Skin epidermis (tissue), 12 donors: Measurements from ENCODE around the gene SHROOM3.

ENCODE experiments used
- H3K27ac ChIP-seq, 21 experiments: fragments of 200-600 bp; sonication (generic) in 11 of 21; one replicate each; pipeline ENCODE4 v1.5.0; 2020; ENCODE audit warnings: mild to moderate bottlenecking in 3 of 21, inconsistent platforms in 2 of 21, moderate library complexity in 2 of 21
- H3K4me3 ChIP-seq, 7 experiments: fragments of 200-600 bp; sonication (generic) in 2 of 7; one replicate each; pipeline ENCODE4 v1.5.0; 2020; ENCODE audit warnings: inconsistent platforms in 2 of 7, mild to moderate bottlenecking in 2 of 7, moderate library complexity in 1 of 7

The SHROOM3 gene

DNA sequence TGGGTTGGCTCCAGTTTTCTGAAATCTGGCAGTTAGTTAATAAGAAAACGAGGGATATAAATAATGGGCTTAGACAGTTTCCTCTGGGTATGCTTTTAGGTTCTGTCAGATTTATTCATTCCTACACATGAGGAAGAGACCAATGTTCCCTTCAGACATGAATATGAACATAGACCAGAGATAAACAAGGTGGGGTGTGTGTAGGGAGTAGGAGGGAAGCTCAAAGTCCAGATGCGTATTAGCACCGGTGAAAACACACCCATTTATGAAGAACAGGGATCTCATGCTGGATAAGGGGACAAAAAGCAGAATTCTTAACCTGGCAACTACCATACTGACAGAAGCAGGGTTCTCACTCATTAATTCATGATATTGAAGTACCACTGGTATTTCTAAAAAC lies 240.0 kb downstream of the SHROOM3 start:
- no peak overlapping the region for H3K4me3 ChIP-seq
- no peak overlapping the region for H3K27ac ChIP-seq

DNA sequence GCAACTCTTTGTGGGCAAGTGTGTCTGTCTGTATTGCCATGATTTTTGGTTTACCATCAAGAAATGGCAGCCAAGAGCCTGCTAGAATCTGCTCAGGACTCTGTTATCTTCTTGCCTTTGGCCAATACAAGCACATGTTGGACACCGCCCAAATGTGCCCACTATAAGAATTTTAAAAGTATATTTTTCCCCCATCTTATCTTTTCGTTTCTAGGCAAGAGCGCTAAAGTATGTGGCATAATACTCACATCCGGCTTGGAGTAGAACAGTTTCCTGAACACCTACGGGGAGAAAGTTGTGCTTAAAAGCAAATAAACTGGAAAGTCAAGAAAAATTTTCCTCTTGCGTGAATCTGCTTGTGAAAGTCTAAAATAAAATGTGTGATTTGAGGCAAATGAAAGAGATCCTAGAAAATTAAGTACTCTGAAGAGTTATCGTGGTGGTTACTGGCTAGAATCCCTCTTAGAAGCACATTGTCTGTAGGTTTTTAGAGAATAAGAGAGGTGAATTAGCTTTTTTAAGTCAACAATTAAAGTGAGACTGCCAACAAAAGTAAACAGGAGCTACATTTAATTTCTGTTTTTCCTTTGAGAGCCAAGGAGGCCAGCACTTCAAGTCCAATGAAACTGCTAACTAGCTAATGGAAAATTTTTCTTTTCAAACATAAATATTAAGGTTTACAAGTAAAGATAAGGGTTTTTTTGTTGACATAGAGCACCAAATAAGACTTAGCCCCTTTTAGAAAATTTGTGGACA lies 242.7 kb downstream of the SHROOM3 start:
- Histone ChIP-seq H3K4me3 (no peak overlapping the region), H3K27ac (no peak overlapping the region)

DNA sequence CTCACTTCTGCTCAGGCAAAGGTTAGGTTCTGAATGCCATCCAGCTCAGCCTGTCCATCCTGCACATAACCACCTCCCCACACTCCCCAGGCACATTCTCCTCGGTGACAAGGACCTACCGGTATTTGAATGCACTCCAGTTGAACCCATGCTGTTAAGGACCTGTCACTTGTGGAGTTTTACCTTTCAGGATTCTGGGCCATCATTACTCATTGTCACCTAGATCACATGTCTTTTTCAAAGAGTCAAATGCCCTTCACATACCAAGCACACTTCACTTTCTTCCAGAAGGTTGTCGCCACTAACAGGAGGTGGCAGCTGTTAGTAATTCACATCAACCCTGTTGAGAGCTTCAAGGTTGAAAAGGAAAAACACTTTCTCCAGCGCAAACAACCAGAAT lies 244.7 kb downstream of the SHROOM3 start:
- Histone ChIP-seq H3K27ac (no peak overlapping the region), H3K4me3 (no peak overlapping the region)

DNA sequence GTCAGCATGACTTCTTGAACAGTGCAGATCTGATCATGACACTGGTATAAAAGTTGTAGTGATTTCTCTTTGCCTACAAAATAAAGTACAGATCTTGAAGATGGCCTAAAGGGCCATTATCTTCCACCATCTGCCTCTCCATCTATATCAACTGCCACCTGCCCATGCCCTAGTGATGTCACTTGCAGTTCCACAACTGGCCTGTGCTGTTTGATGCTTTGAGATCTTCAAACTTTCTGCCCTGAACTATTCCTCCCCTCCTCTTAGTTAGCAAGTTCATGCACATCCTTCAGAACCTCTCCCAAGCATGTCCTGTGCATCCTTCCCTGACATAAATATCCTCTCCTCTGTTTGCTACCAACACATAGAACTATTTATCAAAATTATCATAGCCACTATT lies 245.9 kb downstream of the SHROOM3 start:
- H3K4me3 ChIP-seq, result no peak overlapping the region
- no peak overlapping the region for H3K27ac ChIP-seq

DNA sequence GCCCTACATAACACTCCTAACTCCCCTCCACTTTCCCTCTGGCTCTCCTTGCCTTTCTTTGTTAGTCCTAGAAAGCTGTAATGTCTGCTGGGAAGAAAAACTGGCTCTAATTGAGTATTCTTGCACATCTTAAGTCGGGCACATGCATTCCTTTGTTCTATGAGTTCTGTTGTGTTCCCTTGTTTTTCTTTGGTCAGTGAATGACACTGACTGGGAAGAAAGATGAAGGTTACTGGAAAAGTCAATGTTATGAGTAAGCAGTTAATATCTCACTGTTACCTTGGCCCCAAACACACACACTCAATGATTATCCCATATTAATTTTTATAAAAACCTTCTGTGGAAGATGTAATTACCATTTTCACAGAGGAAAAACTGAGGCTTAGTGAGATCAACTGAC lies 247.0 kb downstream of the SHROOM3 start:
- no peak overlapping the region for H3K4me3 ChIP-seq

DNA sequence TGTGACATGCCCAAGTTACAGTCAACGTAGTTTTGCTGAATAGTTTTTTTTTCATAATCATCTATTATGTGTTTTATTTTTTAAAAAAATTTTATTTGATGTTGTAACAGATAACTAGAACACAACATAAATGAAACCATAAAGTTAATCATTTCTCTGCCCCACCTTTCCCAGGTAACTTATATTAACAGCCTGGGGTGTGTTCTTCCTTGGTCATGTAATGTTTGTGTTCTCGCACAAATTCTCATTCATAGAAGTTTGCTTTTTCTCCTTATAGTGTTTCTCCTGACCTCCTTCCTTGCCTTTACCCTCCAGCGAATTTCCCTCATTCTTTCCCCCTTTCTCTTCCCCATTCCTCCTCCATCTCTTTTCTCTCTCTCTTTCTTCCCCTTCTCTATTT lies 248.1 kb downstream of the SHROOM3 start:
- no peak overlapping the region for H3K27ac ChIP-seq
- no peak overlapping the region for H3K4me3 ChIP-seq

More for the DNA sequence above, 247.0 kb downstream of the SHROOM3 start:
- no peak overlapping the region for H3K27ac ChIP-seq

GRCh38 chr4:76687746-76688448 lies 252.9 kb downstream of the SHROOM3 start:
- no peak overlapping the region for H3K27ac ChIP-seq
- H3K4me3 ChIP-seq, result no peak overlapping the region

- Histone ChIP-seq H3K27ac (peak overlapping the region in 1 of 21 experiments; percentile 61), H3K4me3 (peak overlapping the region; percentile 23 to 50 (median 41))
Measured at GRCh38 chr4:76688619-76689144, 253.7 kb downstream of the SHROOM3 start.

DNA sequence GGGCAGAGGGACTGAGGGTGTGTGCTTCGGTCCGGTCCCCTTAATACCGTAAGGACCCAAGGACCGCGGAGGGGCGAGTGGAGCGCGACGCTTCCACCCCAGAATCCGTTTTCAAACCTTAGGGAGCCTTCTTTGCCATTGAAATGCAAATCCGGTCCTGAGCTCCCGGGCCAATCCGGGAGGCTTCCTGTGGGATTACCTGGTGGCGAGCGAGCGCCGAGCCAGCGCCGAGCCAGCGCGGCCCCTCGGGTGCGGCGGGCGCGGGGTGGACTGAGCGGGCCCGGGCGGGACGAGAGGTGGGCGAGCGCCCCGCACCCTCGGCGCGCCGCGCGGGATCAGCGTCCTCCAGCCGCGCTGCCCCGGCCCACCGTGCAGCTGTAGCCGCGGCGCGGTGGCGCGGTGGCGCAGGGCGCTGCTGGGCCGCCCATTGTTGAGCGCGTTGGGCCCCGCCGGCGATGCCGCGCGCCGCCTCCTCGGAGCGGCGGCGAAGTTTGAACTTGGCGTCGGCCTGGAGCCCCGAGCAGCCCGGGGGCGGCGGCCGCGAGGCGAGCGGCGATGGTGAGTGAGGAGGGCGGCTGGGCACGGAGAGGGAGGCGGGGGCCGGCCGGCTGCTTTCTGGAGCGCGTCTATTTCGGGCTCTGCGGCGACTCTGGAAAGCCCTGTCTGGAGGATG lies 254.3 kb downstream of the SHROOM3 start:
- Histone ChIP-seq H3K4me3 (peak overlapping the region; percentile 23 to 50 (median 41)), H3K27ac (peak overlapping the region in 9 of 21 experiments; percentile 13 to 66 (median 47))

DNA sequence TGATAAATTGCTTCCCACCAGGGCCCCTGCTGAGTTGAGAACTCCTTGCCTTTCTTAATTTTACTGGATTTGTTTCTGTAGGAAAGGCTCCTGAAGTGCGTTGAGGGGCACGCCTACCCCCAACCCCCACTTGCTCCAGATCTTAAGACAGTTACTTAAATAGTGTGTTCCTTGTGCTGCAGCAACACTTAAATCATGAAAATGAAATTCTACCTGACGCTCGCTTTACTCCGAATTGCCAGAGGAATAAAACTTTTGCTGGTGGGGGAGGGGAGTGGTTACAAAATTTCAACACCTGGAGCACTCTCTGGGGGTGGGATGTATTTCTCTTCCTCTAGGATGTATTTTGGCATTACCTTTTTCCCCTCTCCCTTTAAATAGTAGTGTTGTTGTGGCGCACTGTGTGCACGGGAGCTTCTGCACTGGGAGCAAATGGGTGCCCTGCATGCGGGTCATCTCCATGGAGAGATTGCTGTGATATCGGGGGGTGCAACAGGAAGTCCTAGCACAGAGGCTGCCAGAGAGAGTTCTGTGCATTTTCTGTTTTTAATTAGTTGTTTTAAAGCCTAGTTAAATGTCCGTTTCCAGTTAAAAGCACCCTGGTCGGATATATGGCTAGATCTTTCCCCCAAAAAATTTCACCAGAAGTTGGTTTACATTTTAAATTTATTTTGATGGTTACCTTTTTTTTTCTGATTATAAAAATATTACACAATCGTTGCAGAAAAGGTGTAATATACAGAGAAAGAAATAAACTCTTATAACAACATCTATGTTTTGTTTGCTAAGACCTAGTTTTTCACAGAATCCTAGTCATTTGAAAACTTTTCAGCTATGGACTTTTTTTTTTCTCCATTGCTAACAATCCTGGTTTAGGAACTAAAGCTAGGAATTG lies 255.2 kb downstream of the SHROOM3 start:
- peak overlapping the region; percentile 23 to 50 (median 41) for H3K4me3 ChIP-seq
- peak overlapping the region in 5 of 21 experiments; percentile 35 to 66 (median 47) for H3K27ac ChIP-seq

DNA sequence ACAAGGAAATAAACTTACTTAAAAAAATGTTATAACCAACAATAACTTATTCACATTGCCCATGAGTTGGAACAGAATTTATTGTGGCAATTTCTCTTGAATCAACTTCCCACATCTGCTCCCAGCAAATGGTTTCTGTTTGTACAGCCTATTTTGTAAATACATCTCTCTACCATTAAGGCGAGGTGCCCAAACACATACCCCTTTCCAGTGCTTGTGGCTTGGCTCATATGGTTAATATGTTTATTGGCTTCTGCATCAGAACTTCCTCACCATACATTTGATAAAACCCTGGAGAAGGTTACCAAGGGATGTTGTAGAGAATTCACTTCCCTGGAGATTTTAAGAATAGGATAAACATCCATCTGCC lies 255.9 kb downstream of the SHROOM3 start:
- Histone ChIP-seq H3K27ac (no peak overlapping the region), H3K4me3 (no peak overlapping the region)

DNA sequence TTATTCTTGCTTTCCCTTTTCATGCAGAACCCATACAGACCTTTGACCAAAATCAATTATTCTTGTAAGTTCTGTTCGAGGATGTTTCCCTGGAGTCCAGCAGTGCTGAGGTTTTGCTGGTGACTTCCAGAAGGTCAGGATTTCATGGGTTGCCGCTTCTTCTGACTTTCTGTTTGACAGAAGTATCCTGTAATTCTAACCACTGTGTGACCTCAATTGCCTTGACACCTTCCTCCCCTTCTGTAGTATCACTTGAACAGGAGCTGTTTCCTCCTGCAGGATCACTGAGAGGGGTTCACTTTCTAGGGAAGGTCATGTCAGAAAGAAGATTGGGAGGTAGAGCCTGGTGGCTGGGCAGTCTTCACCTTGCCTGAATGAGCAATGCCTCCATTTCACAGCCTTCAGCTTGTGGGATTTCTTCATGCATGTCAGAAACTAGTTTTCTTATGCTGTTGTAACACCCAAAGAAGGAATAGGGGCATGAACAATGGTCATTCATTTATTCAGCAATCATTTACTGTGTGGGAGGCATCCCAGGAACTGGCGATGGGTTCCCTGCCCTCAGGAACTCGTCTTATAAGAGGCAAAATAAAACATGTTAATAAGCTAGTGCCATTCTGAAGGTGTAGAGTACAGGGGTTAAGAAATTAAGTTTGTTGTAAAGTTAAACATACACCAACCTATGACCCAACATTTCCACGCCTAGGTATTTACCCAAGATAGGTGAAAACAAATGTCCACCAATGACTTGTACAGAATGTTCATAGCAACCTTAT lies 257.0 kb downstream of the SHROOM3 start:
- Histone ChIP-seq H3K27ac (no peak overlapping the region), H3K4me3 (no peak overlapping the region)

DNA sequence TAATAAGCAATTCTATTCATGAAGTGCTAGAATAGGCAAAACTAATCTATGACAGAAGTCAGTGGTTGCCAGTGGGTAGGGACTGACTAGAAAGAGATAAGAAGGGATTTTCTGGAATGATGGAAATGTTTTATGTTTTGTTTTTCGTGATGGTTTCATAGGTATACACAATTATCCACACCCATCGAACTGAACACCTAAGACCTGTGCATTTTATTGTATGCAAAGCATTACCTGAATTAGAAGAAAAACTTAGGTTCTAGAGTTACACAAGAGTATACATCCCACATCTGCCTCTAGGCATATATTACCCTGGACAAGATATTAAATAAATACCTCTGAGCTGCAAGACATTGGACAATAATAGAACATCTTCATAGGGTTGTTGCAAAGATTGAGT lies 257.7 kb downstream of the SHROOM3 start:
- Histone ChIP-seq H3K27ac (no peak overlapping the region), H3K4me3 (no peak overlapping the region)

GRCh38 chr4:76694056-76694455 lies 259.0 kb downstream of the SHROOM3 start:
- Histone ChIP-seq H3K4me3 (no peak overlapping the region), H3K27ac (no peak overlapping the region)

- H3K27ac ChIP-seq, result no peak overlapping the region
- no peak overlapping the region for H3K4me3 ChIP-seq
Measured at GRCh38 chr4:76696109-76696508, 261.1 kb downstream of the SHROOM3 start.

DNA sequence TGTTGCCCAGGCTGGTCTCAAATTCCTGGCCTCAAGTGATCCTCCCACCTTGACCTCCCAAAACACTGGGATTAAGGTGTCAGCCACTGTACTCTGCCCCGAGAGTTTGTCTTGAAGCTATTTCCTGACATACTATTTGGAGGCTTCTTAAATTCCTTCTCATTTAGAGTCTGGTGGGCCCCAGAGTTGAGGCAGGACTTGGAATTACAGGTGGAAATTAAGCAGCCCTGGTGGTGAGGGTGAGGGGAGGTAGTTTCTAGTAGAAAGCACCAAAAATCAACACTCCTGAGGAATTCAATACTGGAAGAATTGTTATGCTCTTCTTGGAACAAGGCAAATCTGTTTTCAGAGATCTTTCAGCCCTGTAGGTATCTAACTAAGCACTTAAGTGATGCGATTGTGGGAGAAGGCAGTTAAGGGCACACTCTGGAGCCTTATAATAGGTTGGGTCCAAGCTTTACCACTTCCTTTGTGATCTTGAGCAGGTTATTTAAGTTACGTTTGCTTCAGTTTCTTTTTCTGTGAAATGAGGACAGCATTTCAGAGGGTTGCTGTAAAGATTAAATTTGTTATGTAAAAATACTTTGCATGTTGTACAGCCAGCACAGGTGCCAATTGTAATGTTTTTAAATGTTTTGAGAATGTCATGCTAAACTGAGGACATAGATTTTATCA lies 262.2 kb downstream of the SHROOM3 start:
- Histone ChIP-seq H3K4me3 (no peak overlapping the region), H3K27ac (no peak overlapping the region)

DNA sequence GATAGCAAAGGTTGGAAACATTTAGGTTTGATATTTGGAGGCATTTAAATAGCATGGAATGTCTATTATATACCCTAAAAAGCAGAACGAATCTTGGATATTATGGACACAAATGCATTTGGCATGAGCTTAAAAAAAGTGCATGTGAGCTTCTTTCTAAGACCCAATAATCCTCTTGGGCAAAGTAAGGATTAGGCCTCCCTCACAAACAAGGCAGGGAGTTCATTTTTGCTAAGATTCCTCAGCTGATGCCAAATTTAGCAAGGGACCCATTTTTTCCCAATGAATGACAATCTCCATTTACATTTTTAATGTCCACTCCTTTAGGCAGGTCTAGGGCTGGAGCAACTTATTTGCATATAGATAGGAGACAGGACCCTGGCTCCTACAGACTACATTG lies 263.1 kb downstream of the SHROOM3 start:
- H3K4me3 ChIP-seq, result no peak overlapping the region
- no peak overlapping the region for H3K27ac ChIP-seq

- H3K4me3 ChIP-seq, result no peak overlapping the region
- no peak overlapping the region for H3K27ac ChIP-seq
Measured at GRCh38 chr4:76699751-76700310, 264.8 kb downstream of the SHROOM3 start.
